ENCODE measurements around the gene CDKN2B.

- TF ChIP-seq POLR2A (IDR thresholded peaks at IDR 0.05; ENCODE audit: low read length) (no peak), MAZ (IDR thresholded peaks at IDR 0.05; ENCODE audit: borderline replicate concordance, low read depth, low read length) (no peak), CTCF (IDR thresholded peaks at IDR 0.05) (no peak), FOSL2 (IDR thresholded peaks at IDR 0.05) (no peak), FOSL2 (CRISPR knock-in tag; IDR thresholded peaks at IDR 0.05) (no peak), NR3C1 (IDR thresholded peaks at IDR 0.05) (no peak)
Observed at GRCh38 chr9:22005702-22006606, 3.2 kb downstream of the CDKN2B start.
